ENCODE measurements around the gene TBP.
"Not testable (repeated sequence)": the region's sequence is repeated elsewhere in the genome, so short reads cannot be mapped to it uniquely, and the experiment has no call there.

TBP gene

DNA sequence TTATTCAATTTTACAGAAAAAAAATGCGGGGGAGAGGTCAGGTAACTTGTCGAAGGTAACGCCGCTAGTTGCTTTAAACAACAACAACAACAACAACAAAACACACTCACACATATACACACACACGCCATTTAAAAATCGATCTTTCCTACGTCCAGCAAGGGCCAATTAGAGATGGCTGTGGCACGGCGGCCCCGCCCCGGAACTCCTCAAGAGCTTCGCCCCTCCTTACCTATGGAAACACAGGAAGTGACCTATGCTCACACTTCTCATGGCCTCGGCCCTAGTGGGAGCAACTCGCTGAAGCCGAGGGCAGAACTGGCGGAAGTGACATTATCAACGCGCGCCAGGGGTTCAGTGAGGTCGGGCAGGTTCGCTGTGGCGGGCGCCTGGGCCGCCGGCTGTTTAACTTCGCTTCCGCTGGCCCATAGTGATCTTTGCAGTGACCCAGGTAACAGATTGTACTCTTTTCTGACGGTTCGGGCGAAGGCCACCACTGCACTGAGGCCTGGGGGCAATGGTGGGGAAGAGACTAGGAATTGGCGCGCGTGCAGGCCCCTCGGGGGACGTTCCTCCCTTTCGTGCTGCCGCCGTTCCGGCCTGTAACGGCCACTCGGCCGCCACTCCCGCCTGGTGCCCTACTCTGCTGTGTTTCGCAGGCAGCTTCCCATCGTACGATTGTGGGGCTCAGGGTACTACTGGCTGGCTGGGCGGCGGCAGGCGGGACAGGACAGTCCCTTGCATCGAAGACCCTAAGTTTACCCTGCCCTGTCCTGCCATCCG lies at the start of gene TBP:
Gene TBP (plus strand): TSS at position 357 of the 783 bp plus-strand sequence. CDS start 2,661 bp downstream, outside the sequence.
- Histone ChIP-seq H3K4me1 (peaks cover 33 to 50% (median 39%) of the 10 kb centered on the region in 10 experiments), H3K9ac (peak within 1 kb of the TSS; percentile 87 to 97 (median 94)), H4K20me1 (peaks cover 32 to 79% (median 50%) of the 10 kb centered on the region in 11 experiments), H3K27me3 (no peaks in the 10 kb centered on the region), H3K4me3 (peak within 1 kb of the TSS; percentile 77 to 97 (median 91)), H3K36me3 (peaks cover 34 to 52% (median 45%) of the 10 kb centered on the region in 11 experiments; a peak in 21 of 22 replicates), H3K4me2 (peak within 1 kb of the TSS; percentile 88 to 98 (median 93)), H3K9me3 (replicated peaks in 1 of 11) (no peaks in the 10 kb centered on the region), H3K27ac (peak within 1 kb of the TSS; percentile 80 to 97 (median 92))
- no peak for TF ChIP-seq Cebpa-rat (IDR thresholded peaks at IDR 0.05)

DNA sequence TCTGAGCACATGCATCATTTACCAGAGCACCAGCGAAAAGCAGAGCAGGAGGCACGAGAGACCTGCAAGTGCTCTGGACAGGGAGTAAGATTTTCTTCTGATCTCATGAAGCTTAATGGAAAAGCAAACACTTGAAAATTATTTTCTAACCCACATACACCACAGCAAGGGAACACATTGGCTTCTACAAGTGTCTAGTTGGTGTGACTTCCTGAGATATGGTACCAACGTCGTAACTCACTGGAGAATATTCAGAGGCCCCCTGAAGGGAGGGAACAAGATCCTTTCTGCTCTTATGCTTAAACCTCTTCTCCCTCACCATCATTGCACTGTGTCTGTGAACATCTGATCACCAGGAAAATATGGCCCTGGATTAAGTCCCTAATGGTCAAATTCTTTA lies 49.7 kb upstream of the TBP start:
- Histone ChIP-seq H3K4me2 (no peak overlapping the region), H3K27me3 (peaks cover 0 to 3% (median 0%) of the 10 kb centered on the region in 11 experiments; a peak in 1 of 22 replicates), H3K9me3 (replicated peaks in 1 of 11) (peaks cover 27 to 34% (median 31%) of the 10 kb centered on the region in 11 experiments), H3K9ac (no peak overlapping the region), H3K4me3 (no peak overlapping the region), H3K36me3 (no peaks in the 10 kb centered on the region), H3K27ac (no peak overlapping the region), H4K20me1 (no peaks in the 10 kb centered on the region), H3K4me1 (peaks cover 0 to 6% (median 0%) of the 10 kb centered on the region in 10 experiments; a peak in 1 of 20 replicates)
- TF ChIP-seq Cebpa-rat (IDR thresholded peaks at IDR 0.05): no peak

DNA sequence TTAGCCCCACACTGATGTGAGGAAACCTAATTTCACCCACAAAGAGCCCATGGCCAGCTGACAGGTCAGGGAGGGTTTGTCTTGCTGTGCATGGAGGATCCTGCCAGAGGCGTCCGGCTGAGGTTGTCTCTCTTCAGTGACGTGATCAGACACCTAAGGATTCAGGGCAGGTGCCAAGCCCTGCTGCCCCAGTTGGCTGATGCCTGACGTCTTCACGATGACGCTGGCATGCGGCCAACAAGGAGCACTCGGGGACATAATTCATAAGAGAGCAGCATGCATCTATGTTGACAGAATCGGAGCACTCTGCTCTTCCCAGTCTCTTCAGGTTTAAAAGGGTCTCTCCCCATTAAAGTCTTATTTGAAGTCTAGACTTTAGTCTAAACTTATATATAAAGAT lies 48.9 kb upstream of the TBP start:
- no peak overlapping the region for H3K27ac ChIP-seq
- H3K9me3 ChIP-seq (replicated peaks in 1 of 11): peaks cover 27 to 34% (median 31%) of the 10 kb centered on the region in 11 experiments
- H3K4me1 ChIP-seq: peaks cover 0 to 6% (median 0%) of the 10 kb centered on the region in 10 experiments; a peak in 1 of 20 replicates
- no peak overlapping the region for H3K4me3 ChIP-seq
- no peak for TF ChIP-seq Cebpa-rat (IDR thresholded peaks at IDR 0.05)
- no peak overlapping the region for H3K9ac ChIP-seq
- H3K36me3 ChIP-seq: no peaks in the 10 kb centered on the region
- no peak overlapping the region for H3K4me2 ChIP-seq
- peaks cover 0 to 3% (median 0%) of the 10 kb centered on the region in 11 experiments; a peak in 1 of 22 replicates for H3K27me3 ChIP-seq
- no peaks in the 10 kb centered on the region for H4K20me1 ChIP-seq

DNA sequence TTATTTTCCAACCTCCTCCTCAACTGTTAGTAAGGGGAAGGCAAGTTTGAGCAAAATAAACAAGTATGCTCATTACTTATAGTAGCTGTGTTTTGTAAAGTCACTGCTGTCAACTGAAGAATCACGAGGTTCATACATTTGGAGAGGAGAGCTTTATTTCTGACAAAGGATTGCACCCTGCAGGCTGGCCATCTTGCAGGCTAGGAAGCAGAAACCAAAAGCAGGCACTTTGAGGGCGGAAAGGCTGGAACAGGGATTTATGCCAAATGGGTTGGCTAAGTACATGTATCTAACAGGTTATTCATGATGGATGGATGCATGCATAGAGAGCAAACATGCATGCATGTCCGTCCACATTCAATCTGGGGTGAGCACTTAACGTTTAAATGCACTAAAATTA lies 47.7 kb upstream of the TBP start:
- Histone ChIP-seq H3K27ac (no peak overlapping the region), H4K20me1 (no peaks in the 10 kb centered on the region), H3K4me1 (no peaks in the 10 kb centered on the region), H3K4me3 (no peak overlapping the region), H3K4me2 (no peak overlapping the region), H3K9ac (no peak overlapping the region), H3K9me3 (replicated peaks in 1 of 11) (peaks cover 19 to 24% (median 22%) of the 10 kb centered on the region in 11 experiments), H3K27me3 (peaks cover 0 to 3% (median 0%) of the 10 kb centered on the region in 11 experiments; a peak in 1 of 22 replicates), H3K36me3 (no peaks in the 10 kb centered on the region)
- TF ChIP-seq Cebpa-rat (IDR thresholded peaks at IDR 0.05): no peak

DNA sequence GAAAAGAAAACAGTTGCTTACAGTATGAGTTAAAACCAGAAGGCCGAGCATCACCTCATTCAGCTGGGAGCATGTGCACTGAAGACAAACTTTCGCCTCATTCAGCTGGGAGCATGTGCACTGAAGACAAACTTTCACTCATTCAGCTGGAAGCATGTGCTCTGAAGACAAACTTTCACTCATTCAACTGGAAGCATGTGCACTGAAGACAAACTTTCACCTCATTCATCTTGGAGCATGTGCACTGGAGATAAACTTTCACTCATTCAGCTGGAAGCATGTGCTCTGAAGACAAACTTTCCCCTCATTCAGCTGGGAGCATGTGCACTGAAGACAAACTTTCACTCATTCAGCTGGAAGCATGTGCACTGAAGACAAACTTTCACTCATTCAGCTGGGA lies 46.4 kb upstream of the TBP start:
- not testable (repeated sequence) for H3K27me3 ChIP-seq, H3K4me2 ChIP-seq, H3K4me1 ChIP-seq, H3K36me3 ChIP-seq, H4K20me1 ChIP-seq, H3K9ac ChIP-seq, H3K27ac ChIP-seq, H3K4me3 ChIP-seq
- peaks cover 6 to 11% (median 9%) of the 10 kb centered on the region in 11 experiments; a peak in 20 of 22 replicates for H3K9me3 ChIP-seq (replicated peaks in 1 of 11)

- H3K27me3 ChIP-seq, H4K20me1 ChIP-seq: not testable (repeated sequence)
Measured at GRCh38 chr6:170508275-170508674, 45.9 kb upstream of the TBP start.

GRCh38 chr6:170508892-170509722 lies 45.1 kb upstream of the TBP start:
- not testable (repeated sequence) for H3K9ac ChIP-seq; H3K9me3 ChIP-seq (replicated peaks in 1 of 11); H3K4me1 ChIP-seq

More at GRCh38 chr6:170508275-170508674, 45.9 kb upstream of the TBP start:
- H3K27ac ChIP-seq; H3K9me3 ChIP-seq (replicated peaks in 1 of 11); H3K36me3 ChIP-seq; H3K9ac ChIP-seq; H3K4me1 ChIP-seq; H3K4me2 ChIP-seq; H3K4me3 ChIP-seq: not testable (repeated sequence)

GRCh38 chr6:170509723-170510018 lies 44.5 kb upstream of the TBP start:
- H3K27me3 ChIP-seq: no peaks in the 10 kb centered on the region
- no peak overlapping the region for H3K27ac ChIP-seq
- H3K36me3 ChIP-seq: no peaks in the 10 kb centered on the region
- no peak overlapping the region for H3K4me2 ChIP-seq
- TF ChIP-seq Cebpa-rat (IDR thresholded peaks at IDR 0.05): no peak
- H3K9me3 ChIP-seq (replicated peaks in 1 of 11): no peaks in the 10 kb centered on the region
- H3K4me1 ChIP-seq: no peaks in the 10 kb centered on the region
- H3K4me3 ChIP-seq: no peak overlapping the region
- H3K9ac ChIP-seq: no peak overlapping the region
- H4K20me1 ChIP-seq: no peaks in the 10 kb centered on the region

More at GRCh38 chr6:170508892-170509722, 45.1 kb upstream of the TBP start:
- not testable (repeated sequence) for H3K4me3 ChIP-seq, H3K36me3 ChIP-seq, H4K20me1 ChIP-seq, H3K27me3 ChIP-seq, H3K27ac ChIP-seq, H3K4me2 ChIP-seq

DNA sequence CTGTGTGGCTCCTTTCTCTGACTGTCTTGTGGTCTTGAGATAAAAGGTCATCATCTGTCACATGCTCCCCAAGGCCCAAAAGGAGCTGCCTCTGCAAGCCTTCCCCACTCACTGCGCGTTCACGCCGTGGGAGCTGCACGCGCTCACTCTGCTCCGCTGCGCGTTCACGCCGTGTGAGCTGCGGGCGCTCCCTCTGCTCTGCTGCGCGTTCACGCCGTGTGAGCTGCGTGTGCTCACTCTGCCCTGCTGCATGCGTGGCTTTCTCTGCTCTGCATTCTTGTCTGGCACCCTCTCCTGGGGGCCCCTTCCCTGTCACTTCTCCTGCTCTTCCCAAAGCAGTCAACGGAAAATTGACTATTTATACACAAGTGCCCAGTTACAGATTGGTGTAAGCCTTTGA lies 43.5 kb upstream of the TBP start:
- H4K20me1 ChIP-seq: no peaks in the 10 kb centered on the region
- H3K9me3 ChIP-seq (replicated peaks in 1 of 11): no peaks in the 10 kb centered on the region
- no peaks in the 10 kb centered on the region for H3K4me1 ChIP-seq
- H3K27me3 ChIP-seq: no peaks in the 10 kb centered on the region
- H3K36me3 ChIP-seq: no peaks in the 10 kb centered on the region
- H3K27ac ChIP-seq: no peak overlapping the region
- H3K4me3 ChIP-seq: no peak overlapping the region
- no peak overlapping the region for H3K9ac ChIP-seq
- no peak for TF ChIP-seq Cebpa-rat (IDR thresholded peaks at IDR 0.05)
- H3K4me2 ChIP-seq: no peak overlapping the region
